IMR-90 (cell line): Measurements from ENCODE around the gene NUTM2A. TPM values are rescaled to one million over a fixed set of nuclear protein-coding genes. Genes with fewer than 3 reads are reported as not detected.
A peak's percentile ranks its signal among the peaks of the same experiment; 100 is the strongest.
"Not testable (repeated sequence)": the region's sequence is repeated elsewhere in the genome, so short reads cannot be mapped to it uniquely, and the experiment has no call there.

Experiments
- ATAC-seq: fragments of 200-7000 bp; cut with Tn5 transposase; 2 replicates; pipeline ENCODE4 v1.9.1; 2020; ENCODE audit warnings: low read depth, mild to moderate bottlenecking, moderate library complexity
- BruUV-seq: library from RNA; stranded (reverse); fragments of 400-500 nt; replicated peaks from 2 replicates; lab custom pipeline; 2021; lab: Mats Ljungman, UMichigan
- CTCF ChIA-PET: fragments of 300-600 bp; formaldehyde crosslinking; extraction: SDS; loops from one replicate; lab custom pipeline; 2021; ENCODE audit warnings: antibody characterized with exemption; lab: Yijun Ruan, JAX
- POLR2A ChIA-PET: fragments of 300-600 bp; sonication (Branson Sonifier 250); formaldehyde crosslinking; loops from one replicate; lab custom pipeline; 2022; ENCODE audit warnings: antibody characterized with exemption; ENCODE audit not compliant: unreplicated experiment; lab: Charles Lee
- DNase-seq: peaks from one replicate; pipeline ENCODE4 v3.0.0; 2013
- H2AFZ ChIP-seq: replicated peaks from 2 replicates; pipeline ENCODE3; 2013; ENCODE audit warnings: low read length, mild to moderate bottlenecking; ENCODE audit not compliant: poor library complexity
- H2AK5ac ChIP-seq: 2 replicates; pipeline ENCODE4 v1.6.1; 2013; ENCODE audit warnings: low read depth, low read length, inconsistent platforms
- H2AK9ac ChIP-seq: replicated peaks from 2 replicates; pipeline ENCODE3; 2013; ENCODE audit warnings: mild to moderate bottlenecking, low read depth, low read length, moderate library complexity; ENCODE audit not compliant: poor library complexity
- H2BK120ac ChIP-seq: 2 replicates; pipeline ENCODE4 v1.6.1; 2013; ENCODE audit warnings: low read depth, low read length, inconsistent platforms
- H2BK15ac ChIP-seq: 3 replicates; pipeline ENCODE4 v1.6.1; 2013; ENCODE audit warnings: low read depth, low read length, inconsistent platforms
- H2BK20ac ChIP-seq: 2 replicates; pipeline ENCODE4 v1.6.1; 2013; ENCODE audit warnings: low read depth, mild to moderate bottlenecking, inconsistent platforms, low read length, moderate library complexity
- H2BK5ac ChIP-seq: 2 replicates; pipeline ENCODE4 v1.6.1; 2013; ENCODE audit warnings: mild to moderate bottlenecking, low read depth, low read length, inconsistent platforms; ENCODE audit not compliant: poor library complexity, severe bottlenecking
- H3K14ac ChIP-seq: replicated peaks from 2 replicates; pipeline ENCODE4 v1.6.1; 2013; ENCODE audit warnings: low read depth, low read length, inconsistent platforms
- H3K18ac ChIP-seq: 2 replicates; pipeline ENCODE4 v1.6.1; 2013; ENCODE audit warnings: low read depth, low read length, control low read depth
- H3K23ac ChIP-seq: 2 replicates; pipeline ENCODE4 v1.6.1; 2013; ENCODE audit warnings: low read depth, low read length, inconsistent platforms
- H3K27ac ChIP-seq: 2 replicates; pipeline ENCODE4 v1.5.1; 2013; ENCODE audit warnings: mild to moderate bottlenecking, control low read depth, low read length; ENCODE audit not compliant: insufficient read depth
- H3K27me3 ChIP-seq: 2 replicates; pipeline ENCODE4 v1.6.1; 2013; ENCODE audit warnings: low read length; ENCODE audit not compliant: control insufficient read depth, insufficient read depth
- H3K36me3 ChIP-seq: 2 replicates; pipeline ENCODE4 v1.6.1; 2013; ENCODE audit warnings: low read length, mixed read lengths; ENCODE audit not compliant: control insufficient read depth, insufficient read depth
- H3K4ac ChIP-seq: 2 replicates; pipeline ENCODE4 v1.6.1; 2013; ENCODE audit warnings: low read depth, low read length, inconsistent platforms
- H3K4me1 ChIP-seq: 2 replicates; pipeline ENCODE4 v1.6.1; 2013; ENCODE audit warnings: low read length, mixed read lengths; ENCODE audit not compliant: control insufficient read depth, insufficient read depth
- H3K4me2 ChIP-seq: 2 replicates; pipeline ENCODE4 v1.6.1; 2013; ENCODE audit warnings: low read depth, mild to moderate bottlenecking, control low read depth, low read length, moderate library complexity
- H3K4me3 ChIP-seq: 2 replicates; pipeline ENCODE4 v1.5.1; 2013; ENCODE audit warnings: low read depth, mild to moderate bottlenecking, control low read depth, low read length, moderate library complexity; ENCODE audit not compliant: insufficient read depth
- H3K56ac ChIP-seq: 2 replicates; pipeline ENCODE4 v1.6.1; 2013; ENCODE audit warnings: low read length, inconsistent platforms; ENCODE audit not compliant: insufficient read depth; ENCODE audit errors: extremely low read depth
- H3K79me1 ChIP-seq, 2 experiments: 2 replicates each; pipeline ENCODE4 v1.6.1; 2013; ENCODE audit warnings: low read length in 2 of 2, inconsistent platforms in 1 of 2, low read depth in 1 of 2
- H3K9ac ChIP-seq: 2 replicates; pipeline ENCODE4 v1.6.1; 2013; ENCODE audit warnings: low read depth, low read length, control low read depth
- H3K9me1 ChIP-seq: 2 replicates; pipeline ENCODE4 v1.6.1; 2013; ENCODE audit warnings: low read length, inconsistent platforms; ENCODE audit not compliant: insufficient read depth
- H3K9me3 ChIP-seq: 2 replicates; pipeline ENCODE4 v1.6.1; 2013; ENCODE audit warnings: low read length; ENCODE audit not compliant: control insufficient read depth, insufficient read depth
- H4K20me1 ChIP-seq: 2 replicates; pipeline ENCODE4 v1.6.1; 2013; ENCODE audit warnings: low read length, inconsistent platforms; ENCODE audit not compliant: insufficient read depth
- H4K5ac ChIP-seq: 2 replicates; pipeline ENCODE4 v1.6.1; 2013; ENCODE audit warnings: mild to moderate bottlenecking, low read depth, low read length, control low read depth
- H4K8ac ChIP-seq, 2 experiments: 2 replicates each; pipeline ENCODE4 v1.6.1; 2013; ENCODE audit warnings: low read depth in 2 of 2, low read length in 2 of 2, control low read depth in 1 of 2, inconsistent platforms in 1 of 2
- H4K91ac ChIP-seq: 2 replicates; pipeline ENCODE4 v1.6.1; 2013; ENCODE audit warnings: low read depth, low read length, inconsistent platforms; ENCODE audit not compliant: insufficient read depth
- WGBS, 2 experiments: methylation state at CpG; one replicate each; pipeline versions ENCODE4 v1.1.5 to v1.1.7; 2013; ENCODE audit warnings: missing lambda C conversion rate in 2 of 2; ENCODE audit not compliant: insufficient read length in 1 of 2; ENCODE audit errors: extremely low coverage in 2 of 2; 5-methylcytosine and 5-hydroxymethylcytosine counted together
- dilution Hi-C: fragments of 300-500 bp; cut with HindIII; formaldehyde crosslinking; loops from one replicate; pipeline ENCODE4 v1.14.3; 2018; ENCODE audit warnings: low sequenced_read_pairs; ENCODE audit not compliant: unreplicated experiment
- in situ Hi-C: fragments of 300-500 bp; cut with MboI; formaldehyde crosslinking; loops from 3 replicates; pipeline ENCODE4 v1.14.3; 2019; ENCODE audit warnings: low sequenced_read_pairs, inconsistent platforms, mixed read lengths
- intact Hi-C: fragments of 100-400 bp; cut with micrococcal nuclease; formaldehyde crosslinking; loops from 2 replicates; pipeline ENCODE4 v1.10.0; 2022
- polyA plus RNA-seq, 3 experiments: library from polyadenylated mRNA; depleted of rRNA; stranded (reverse); fragments of >200 nt; gene quantifications; 2 replicates each; pipeline ENCODE4 v1.2.3, GENCODE V29; 2012; ENCODE audit warnings: low replicate concordance in 1 of 3
- total RNA-seq: library from RNA; depleted of rRNA; stranded (reverse); fragments of >200 nt; gene quantifications from 2 replicates; pipeline ENCODE4 v1.2.3, GENCODE V29; 2012

Gene NUTM2A
- total and polyA plus RNA-seq, 2 of the 4 experiments (the other 2 are of a cell fraction): 0.10 to 0.18 TPM

DNA sequence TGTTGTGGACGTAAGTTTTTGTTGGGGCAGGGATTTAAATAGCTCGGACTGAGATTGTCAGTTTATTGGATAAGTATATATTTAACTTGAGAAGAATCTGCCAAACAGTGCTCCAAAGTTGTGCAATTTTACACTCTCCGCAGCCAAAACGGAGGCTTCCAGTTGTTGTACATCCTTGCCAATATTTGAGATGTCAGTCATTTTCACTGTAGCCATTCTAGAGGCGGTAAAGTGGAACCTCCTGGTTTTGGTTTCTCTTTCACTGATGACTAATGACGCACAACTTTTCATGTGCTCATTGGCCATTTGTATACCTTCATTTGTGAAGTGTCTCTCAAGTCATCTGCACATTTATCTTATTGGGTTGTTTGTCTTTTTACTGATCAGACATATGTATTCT lies 24.3 kb upstream of the NUTM2A start:
- H3K27ac ChIP-seq, BruUV-seq, H3K4me1 ChIP-seq, H3K27me3 ChIP-seq, H3K36me3 ChIP-seq, H4K8ac ChIP-seq, H3K4me3 ChIP-seq, H2AK5ac ChIP-seq, ATAC-seq, H3K18ac ChIP-seq, dilution Hi-C loops, H4K5ac ChIP-seq, H3K9me1 ChIP-seq, H4K91ac ChIP-seq, H2BK5ac ChIP-seq, H3K14ac ChIP-seq, H2AFZ ChIP-seq, intact Hi-C loops, H3K9me3 ChIP-seq, POLR2A ChIA-PET, H2BK20ac ChIP-seq, H3K79me1 ChIP-seq, H3K4me2 ChIP-seq, CTCF ChIA-PET, H3K9ac ChIP-seq, H2BK120ac ChIP-seq, H2AK9ac ChIP-seq, H3K56ac ChIP-seq, H3K23ac ChIP-seq, H3K4ac ChIP-seq, H4K20me1 ChIP-seq, H2BK15ac ChIP-seq: not testable (repeated sequence)
- in situ Hi-C loops: loop anchor here (25.0 kb wide), 1 partner anchor 311 kb away; the partner anchor contains the start of gene MINPP1
- whole genome bisulfite sequencing, 2 experiments: 80% methylated on average over 2 of the region's 6 CpGs; no CpG with 5 or more reads in 1 of the 2 experiments
- DNase-seq: peak; percentile 9

DNA sequence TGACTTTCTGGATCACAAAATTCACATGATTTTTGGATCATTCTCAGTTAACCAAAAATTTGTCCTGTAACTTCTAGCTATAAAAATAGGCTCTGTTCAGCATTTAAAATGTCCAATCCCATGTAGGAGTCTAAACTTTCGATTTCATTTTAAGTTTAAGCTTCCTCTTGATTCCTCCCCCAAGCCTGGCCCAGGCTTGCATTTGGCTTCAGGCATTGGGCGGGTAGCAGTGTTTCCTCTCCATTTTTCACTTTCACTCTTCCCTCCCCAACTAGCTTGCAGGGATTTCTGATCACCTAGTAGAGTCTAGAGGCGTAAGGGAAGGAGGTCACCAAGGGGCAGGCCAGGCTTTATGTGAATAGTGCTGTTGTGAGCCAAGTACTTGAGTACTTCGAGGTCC lies 20.4 kb upstream of the NUTM2A start:
- H2BK15ac ChIP-seq, H3K4ac ChIP-seq, H3K27ac ChIP-seq, dilution Hi-C loops, DNase-seq, H3K4me3 ChIP-seq, H2AK5ac ChIP-seq, H3K23ac ChIP-seq, H3K79me1 ChIP-seq, H4K91ac ChIP-seq, H3K4me2 ChIP-seq, H2BK5ac ChIP-seq, H4K5ac ChIP-seq, ATAC-seq, intact Hi-C loops, H3K27me3 ChIP-seq, H3K14ac ChIP-seq, H3K9me3 ChIP-seq, H2AK9ac ChIP-seq, BruUV-seq, H3K18ac ChIP-seq, H4K8ac ChIP-seq, H4K20me1 ChIP-seq, CTCF ChIA-PET, H3K4me1 ChIP-seq, POLR2A ChIA-PET, H2AFZ ChIP-seq, H3K9ac ChIP-seq, H3K9me1 ChIP-seq, H3K56ac ChIP-seq, H2BK20ac ChIP-seq, H2BK120ac ChIP-seq, H3K36me3 ChIP-seq: not testable (repeated sequence)
- in situ Hi-C loops: loop anchor here (25.0 kb wide), 1 partner anchor 308 kb away; the partner anchor contains the start of gene MINPP1
- WGBS, 2 experiments: no CpG with 5 or more reads among the region's 4 CpGs
